ENCODE results near the gene ARID1B.

Gene ARID1B

GRCh38 chr6:157148391-157149323, 371.5 kb downstream of the ARID1B start:
- H3K4me3 ChIP-seq (ENCODE audit: low read depth in 1 of 2, low read length in 2 of 2) = no peak overlapping the region
- H3K27ac ChIP-seq (ENCODE audit: low read depth, low read length) = peak overlapping the region; percentile 22
- H3K9ac ChIP-seq (ENCODE audit: low read depth in 1 of 2, low read length in 2 of 2) = no peak overlapping the region
- peaks cover 0 to 3% of the 10 kb centered on the region in 2 donors for H3K4me1 ChIP-seq (ENCODE audit: control insufficient read depth in 1 of 2, insufficient read depth in 2 of 2, low read length in 2 of 2)
- H3K9me3 ChIP-seq (ENCODE audit: control insufficient read depth in 1 of 2, low read length in 2 of 2) = no peaks in the 10 kb centered on the region
- no peaks in the 10 kb centered on the region for H3K27me3 ChIP-seq (ENCODE audit: control insufficient read depth in 1 of 2, insufficient read depth in 2 of 2, low read length in 2 of 2)
- H3K36me3 ChIP-seq (ENCODE audit: control insufficient read depth in 1 of 2, insufficient read depth in 2 of 2, low read length in 2 of 2) = peaks cover 5 to 36% of the 10 kb centered on the region in 2 donors

- no peaks in the 10 kb centered on the region for H3K27me3 ChIP-seq (ENCODE audit: control insufficient read depth in 1 of 2, insufficient read depth in 2 of 2, low read length in 2 of 2)
- no peak overlapping the region for H3K4me3 ChIP-seq (ENCODE audit: low read depth in 1 of 2, low read length in 2 of 2)
- H3K9me3 ChIP-seq (ENCODE audit: control insufficient read depth in 1 of 2, low read length in 2 of 2) = no peaks in the 10 kb centered on the region
- H3K27ac ChIP-seq (ENCODE audit: low read depth, low read length) = no peak overlapping the region
- peaks cover 8 to 36% of the 10 kb centered on the region in 2 donors for H3K36me3 ChIP-seq (ENCODE audit: control insufficient read depth in 1 of 2, insufficient read depth in 2 of 2, low read length in 2 of 2)
- H3K9ac ChIP-seq (ENCODE audit: low read depth in 1 of 2, low read length in 2 of 2) = no peak overlapping the region
- no peaks in the 10 kb centered on the region for H3K4me1 ChIP-seq (ENCODE audit: control insufficient read depth in 1 of 2, insufficient read depth in 2 of 2, low read length in 2 of 2)
Observed at GRCh38 chr6:157150076-157150475, 372.9 kb downstream of the ARID1B start.

- Histone ChIP-seq H3K4me1 (ENCODE audit: control insufficient read depth in 1 of 2, insufficient read depth in 2 of 2, low read length in 2 of 2) (no peaks in the 10 kb centered on the region), H3K4me3 (ENCODE audit: low read depth in 1 of 2, low read length in 2 of 2) (no peak overlapping the region), H3K9ac (ENCODE audit: low read depth in 1 of 2, low read length in 2 of 2) (no peak overlapping the region), H3K9me3 (ENCODE audit: control insufficient read depth in 1 of 2, low read length in 2 of 2) (no peaks in the 10 kb centered on the region), H3K27me3 (ENCODE audit: control insufficient read depth in 1 of 2, insufficient read depth in 2 of 2, low read length in 2 of 2) (no peaks in the 10 kb centered on the region), H3K36me3 (ENCODE audit: control insufficient read depth in 1 of 2, insufficient read depth in 2 of 2, low read length in 2 of 2) (peaks cover 11 to 36% of the 10 kb centered on the region in 2 donors), H3K27ac (ENCODE audit: low read depth, low read length) (no peak overlapping the region)
Observed at GRCh38 chr6:157151029-157151428, 373.9 kb downstream of the ARID1B start.

- Histone ChIP-seq H3K27me3 (ENCODE audit: control insufficient read depth in 1 of 2, insufficient read depth in 2 of 2, low read length in 2 of 2) (no peaks in the 10 kb centered on the region), H3K4me1 (ENCODE audit: control insufficient read depth in 1 of 2, insufficient read depth in 2 of 2, low read length in 2 of 2) (no peaks in the 10 kb centered on the region), H3K9me3 (ENCODE audit: control insufficient read depth in 1 of 2, low read length in 2 of 2) (no peaks in the 10 kb centered on the region), H3K27ac (ENCODE audit: low read depth, low read length) (no peak overlapping the region), H3K4me3 (ENCODE audit: low read depth in 1 of 2, low read length in 2 of 2) (no peak overlapping the region), H3K9ac (ENCODE audit: low read depth in 1 of 2, low read length in 2 of 2) (no peak overlapping the region), H3K36me3 (ENCODE audit: control insufficient read depth in 1 of 2, insufficient read depth in 2 of 2, low read length in 2 of 2) (peaks cover 11 to 36% of the 10 kb centered on the region in 2 donors)
Observed at GRCh38 chr6:157151989-157152388, 374.8 kb downstream of the ARID1B start.

- H3K9me3 ChIP-seq (ENCODE audit: control insufficient read depth in 1 of 2, low read length in 2 of 2) = no peaks in the 10 kb centered on the region
- H3K27me3 ChIP-seq (ENCODE audit: control insufficient read depth in 1 of 2, insufficient read depth in 2 of 2, low read length in 2 of 2) = no peaks in the 10 kb centered on the region
- H3K4me1 ChIP-seq (ENCODE audit: control insufficient read depth in 1 of 2, insufficient read depth in 2 of 2, low read length in 2 of 2) = no peaks in the 10 kb centered on the region
- H3K9ac ChIP-seq (ENCODE audit: low read depth in 1 of 2, low read length in 2 of 2) = no peak overlapping the region
- H3K27ac ChIP-seq (ENCODE audit: low read depth, low read length) = no peak overlapping the region
- no peak overlapping the region for H3K4me3 ChIP-seq (ENCODE audit: low read depth in 1 of 2, low read length in 2 of 2)
- peaks cover 11 to 41% of the 10 kb centered on the region in 2 donors for H3K36me3 ChIP-seq (ENCODE audit: control insufficient read depth in 1 of 2, insufficient read depth in 2 of 2, low read length in 2 of 2)
Observed at GRCh38 chr6:157152556-157152955, 375.4 kb downstream of the ARID1B start.

- Histone ChIP-seq H3K27ac (ENCODE audit: low read depth, low read length) (no peak overlapping the region), H3K27me3 (ENCODE audit: control insufficient read depth in 1 of 2, insufficient read depth in 2 of 2, low read length in 2 of 2) (no peaks in the 10 kb centered on the region), H3K36me3 (ENCODE audit: control insufficient read depth in 1 of 2, insufficient read depth in 2 of 2, low read length in 2 of 2) (peaks cover 6 to 34% of the 10 kb centered on the region in 2 donors), H3K4me3 (ENCODE audit: low read depth in 1 of 2, low read length in 2 of 2) (no peak overlapping the region), H3K4me1 (ENCODE audit: control insufficient read depth in 1 of 2, insufficient read depth in 2 of 2, low read length in 2 of 2) (no peaks in the 10 kb centered on the region), H3K9me3 (ENCODE audit: control insufficient read depth in 1 of 2, low read length in 2 of 2) (no peaks in the 10 kb centered on the region), H3K9ac (ENCODE audit: low read depth in 1 of 2, low read length in 2 of 2) (no peak overlapping the region)
Observed at GRCh38 chr6:157155804-157156203, 378.6 kb downstream of the ARID1B start.

- Histone ChIP-seq H3K9ac (ENCODE audit: low read depth in 1 of 2, low read length in 2 of 2) (no peak overlapping the region), H3K4me3 (ENCODE audit: low read depth in 1 of 2, low read length in 2 of 2) (no peak overlapping the region), H3K36me3 (ENCODE audit: control insufficient read depth in 1 of 2, insufficient read depth in 2 of 2, low read length in 2 of 2) (peaks cover 6 to 27% of the 10 kb centered on the region in 2 donors), H3K27me3 (ENCODE audit: control insufficient read depth in 1 of 2, insufficient read depth in 2 of 2, low read length in 2 of 2) (no peaks in the 10 kb centered on the region), H3K27ac (ENCODE audit: low read depth, low read length) (no peak overlapping the region), H3K9me3 (ENCODE audit: control insufficient read depth in 1 of 2, low read length in 2 of 2) (no peaks in the 10 kb centered on the region), H3K4me1 (ENCODE audit: control insufficient read depth in 1 of 2, insufficient read depth in 2 of 2, low read length in 2 of 2) (no peaks in the 10 kb centered on the region)
Observed at GRCh38 chr6:157157258-157157657, 380.1 kb downstream of the ARID1B start.

- Histone ChIP-seq H3K4me1 (ENCODE audit: control insufficient read depth in 1 of 2, insufficient read depth in 2 of 2, low read length in 2 of 2) (no peaks in the 10 kb centered on the region), H3K4me3 (ENCODE audit: low read depth in 1 of 2, low read length in 2 of 2) (no peak overlapping the region), H3K9ac (ENCODE audit: low read depth in 1 of 2, low read length in 2 of 2) (no peak overlapping the region), H3K36me3 (ENCODE audit: control insufficient read depth in 1 of 2, insufficient read depth in 2 of 2, low read length in 2 of 2) (peaks cover 6 to 27% of the 10 kb centered on the region in 2 donors), H3K9me3 (ENCODE audit: control insufficient read depth in 1 of 2, low read length in 2 of 2) (no peaks in the 10 kb centered on the region), H3K27ac (ENCODE audit: low read depth, low read length) (no peak overlapping the region), H3K27me3 (ENCODE audit: control insufficient read depth in 1 of 2, insufficient read depth in 2 of 2, low read length in 2 of 2) (no peaks in the 10 kb centered on the region)
Observed at GRCh38 chr6:157158456-157158855, 381.3 kb downstream of the ARID1B start.

- no peaks in the 10 kb centered on the region for H3K9me3 ChIP-seq (ENCODE audit: control insufficient read depth in 1 of 2, low read length in 2 of 2)
- H3K27me3 ChIP-seq (ENCODE audit: control insufficient read depth in 1 of 2, insufficient read depth in 2 of 2, low read length in 2 of 2) = no peaks in the 10 kb centered on the region
- H3K4me3 ChIP-seq (ENCODE audit: low read depth in 1 of 2, low read length in 2 of 2) = no peak overlapping the region
- H3K36me3 ChIP-seq (ENCODE audit: control insufficient read depth in 1 of 2, insufficient read depth in 2 of 2, low read length in 2 of 2) = peaks cover 6 to 27% of the 10 kb centered on the region in 2 donors
- no peaks in the 10 kb centered on the region for H3K4me1 ChIP-seq (ENCODE audit: control insufficient read depth in 1 of 2, insufficient read depth in 2 of 2, low read length in 2 of 2)
- no peak overlapping the region for H3K27ac ChIP-seq (ENCODE audit: low read depth, low read length)
- H3K9ac ChIP-seq (ENCODE audit: low read depth in 1 of 2, low read length in 2 of 2) = no peak overlapping the region
Observed at GRCh38 chr6:157158897-157159296, 381.7 kb downstream of the ARID1B start.

- Histone ChIP-seq H3K4me1 (ENCODE audit: control insufficient read depth in 1 of 2, insufficient read depth in 2 of 2, low read length in 2 of 2) (no peaks in the 10 kb centered on the region), H3K27me3 (ENCODE audit: control insufficient read depth in 1 of 2, insufficient read depth in 2 of 2, low read length in 2 of 2) (no peaks in the 10 kb centered on the region), H3K36me3 (ENCODE audit: control insufficient read depth in 1 of 2, insufficient read depth in 2 of 2, low read length in 2 of 2) (peaks cover 6 to 27% of the 10 kb centered on the region in 2 donors), H3K4me3 (ENCODE audit: low read depth in 1 of 2, low read length in 2 of 2) (no peak overlapping the region), H3K9me3 (ENCODE audit: control insufficient read depth in 1 of 2, low read length in 2 of 2) (no peaks in the 10 kb centered on the region), H3K27ac (ENCODE audit: low read depth, low read length) (no peak overlapping the region), H3K9ac (ENCODE audit: low read depth in 1 of 2, low read length in 2 of 2) (no peak overlapping the region)
Observed at GRCh38 chr6:157159348-157159747, 382.2 kb downstream of the ARID1B start.
